ENCODE results near the gene UMOD. TPM values are rescaled to one million over a fixed set of nuclear protein-coding genes. Genes with fewer than 3 reads are reported as not detected.

UMOD gene
- total and polyA plus RNA-seq, 2 donors (not counting 3 experiments of a cell fraction or from before 2014, with no cell fraction given), result not detected

GRCh38 chr16:20369452-20370054 lies 17.0 kb upstream of the UMOD start:
- no peak overlapping the region for H2AFZ ChIP-seq (ENCODE audit: low read depth, low read length)
- H3K4me3 ChIP-seq (replicated peaks in 1 of 3; ENCODE audit: insufficient read depth in 1 of 3, low read depth in 1 of 3, low read length in 3 of 3), result no peak overlapping the region
- intact Hi-C loops (cut with micrococcal nuclease) (no loop called here), dilution Hi-C loops (cut with MboI; ENCODE audit: extremely low pct_ligation_motif_present, low sequenced_read_pairs) (no loop called here)
- ChIA-PET POLR2A (no interaction called here), CTCF (interaction anchor here (1.3 kb wide), 1 partner anchor 16 kb away, joined by 4 read pairs; no protein-coding TSS in a partner anchor)
- H3K4me1 ChIP-seq (ENCODE audit: control insufficient read depth, extremely low read depth, insufficient read depth, low read length), result no peaks in the 10 kb centered on the region
- no peaks in the 10 kb centered on the region for H3K79me2 ChIP-seq (ENCODE audit: control insufficient read depth, insufficient read depth, low read length)
- DNase-seq (ENCODE audit: low read depth, low spot score) (no peak), FAIRE-seq (no peak)
- H3K9me1 ChIP-seq (replicated peaks; ENCODE audit: control insufficient read depth, extremely low read depth, insufficient read depth, low read length), result no peaks in the 10 kb centered on the region
- no peaks in the 10 kb centered on the region for H3K9me3 ChIP-seq (replicated peaks; ENCODE audit: control insufficient read depth, insufficient read depth, low read length)
- no peaks in the 10 kb centered on the region for H3K36me3 ChIP-seq (ENCODE audit: control insufficient read depth in 2 of 2, extremely low read depth in 1 of 2, insufficient read depth in 2 of 2, low read length in 2 of 2)
- H3K27me3 ChIP-seq (ENCODE audit: control insufficient read depth in 2 of 2, insufficient read depth in 2 of 2, low read length in 2 of 2), result no peaks in the 10 kb centered on the region
- no peak for TF ChIP-seq GATA2 (IDR thresholded peaks at IDR 0.05; ENCODE audit: insufficient read depth, insufficient read length, low read depth, low read length)
- H3K9ac ChIP-seq (replicated peaks; ENCODE audit: extremely low read depth, insufficient read depth, low read length), result no peak overlapping the region
- H3K4me2 ChIP-seq (ENCODE audit: insufficient read depth, low read length), result no peak overlapping the region
- no peaks in the 10 kb centered on the region for H4K20me1 ChIP-seq (replicated peaks; ENCODE audit: control insufficient read depth, extremely low read depth, insufficient read depth, low read length)
- H3K27ac ChIP-seq (ENCODE audit: insufficient read depth, low read depth, low read length), result no peak overlapping the region
- no TSS peak for BruUV-seq (replicated peaks)

- dilution Hi-C loops (cut with MboI; ENCODE audit: extremely low pct_ligation_motif_present, low sequenced_read_pairs), result no loop called here
- BruUV-seq (replicated peaks), result no TSS peak
- FAIRE-seq, result no peak
Observed at GRCh38 chr16:20364051-20364450, 11.5 kb upstream of the UMOD start.

More at GRCh38 chr16:20364051-20364450, 11.5 kb upstream of the UMOD start:
- no peaks in the 10 kb centered on the region for H3K4me1 ChIP-seq (ENCODE audit: control insufficient read depth, extremely low read depth, insufficient read depth, low read length)
- no peaks in the 10 kb centered on the region for H3K79me2 ChIP-seq (ENCODE audit: control insufficient read depth, insufficient read depth, low read length)
- H3K4me3 ChIP-seq (replicated peaks in 1 of 3; ENCODE audit: insufficient read depth in 1 of 3, low read depth in 1 of 3, low read length in 3 of 3), result no peak overlapping the region
- ChIA-PET CTCF (no interaction called here), POLR2A (no interaction called here)
- TF ChIP-seq JUN (IDR thresholded peaks at IDR 0.05; ENCODE audit: borderline replicate concordance, insufficient read depth, insufficient read length, low read depth), result no peak
- TF ChIP-seq FOS (IDR thresholded peaks at IDR 0.05; ENCODE audit: borderline replicate concordance, insufficient read depth, low read length), result no peak
- TF ChIP-seq EZH2 (IDR thresholded peaks at IDR 0.05; ENCODE audit: borderline replicate concordance, low read depth, low read length, severe bottlenecking), result no peak
- TF ChIP-seq CTCF (IDR thresholded peaks at IDR 0.05; ENCODE audit: extremely low read depth in 1 of 2, insufficient read depth in 1 of 2, low read depth in 1 of 2, low read length in 2 of 2), result no peak
- TF ChIP-seq GATA2 (IDR thresholded peaks at IDR 0.05; ENCODE audit: insufficient read depth, insufficient read length, low read depth, low read length), result no peak
- TF ChIP-seq POLR2A (IDR thresholded peaks at IDR 0.05; ENCODE audit: low read depth, low read length), result no peak
- TF ChIP-seq MYC (IDR thresholded peaks at IDR 0.05; ENCODE audit: low read depth, low read length), result no peak
- TF ChIP-seq POLR2AphosphoS5 (IDR thresholded peaks at IDR 0.05; ENCODE audit: insufficient read depth, low read depth, low read length), result no peak
- no peak for TF ChIP-seq MAX (IDR thresholded peaks at IDR 0.05; ENCODE audit: insufficient read depth, insufficient read length)
- H3K9ac ChIP-seq (replicated peaks; ENCODE audit: extremely low read depth, insufficient read depth, low read length), result no peak overlapping the region
- H2AFZ ChIP-seq (ENCODE audit: low read depth, low read length), result no peak overlapping the region
- intact Hi-C loops (cut with micrococcal nuclease), result no loop called here
- H3K9me1 ChIP-seq (replicated peaks; ENCODE audit: control insufficient read depth, extremely low read depth, insufficient read depth, low read length), result no peaks in the 10 kb centered on the region
- no peak for DNase-seq (ENCODE audit: low read depth, low spot score)
- H3K27me3 ChIP-seq (ENCODE audit: control insufficient read depth in 2 of 2, insufficient read depth in 2 of 2, low read length in 2 of 2), result no peaks in the 10 kb centered on the region
- H3K9me3 ChIP-seq (replicated peaks; ENCODE audit: control insufficient read depth, insufficient read depth, low read length), result no peaks in the 10 kb centered on the region
- no peak overlapping the region for H3K27ac ChIP-seq (ENCODE audit: insufficient read depth, low read depth, low read length)
- no peaks in the 10 kb centered on the region for H3K36me3 ChIP-seq (ENCODE audit: control insufficient read depth in 2 of 2, extremely low read depth in 1 of 2, insufficient read depth in 2 of 2, low read length in 2 of 2)
- no peaks in the 10 kb centered on the region for H4K20me1 ChIP-seq (replicated peaks; ENCODE audit: control insufficient read depth, extremely low read depth, insufficient read depth, low read length)
- no peak overlapping the region for H3K4me2 ChIP-seq (ENCODE audit: insufficient read depth, low read length)
